Esophagus mucosa (tissue), 1 donor: Measurements from ENCODE around the gene ULK4. TPM values are rescaled to one million over a fixed set of nuclear protein-coding genes. Genes with fewer than 3 reads are reported as not detected.
"Not testable (repeated sequence)": the region's sequence is repeated elsewhere in the genome, so short reads cannot be mapped to it uniquely, and the experiment has no call there.

Experiments used
- ATAC-seq: fragments of 200-7000 bp; cut with Tn5 transposase; one replicate; pipeline ENCODE4 v1.9.1; 2020
- total RNA-seq: library from RNA; stranded (reverse); gene quantifications from one replicate; pipeline ENCODE4 v1.2.4, GENCODE V29; 2023
- donor health status: DM: yes; HTN: yes; CAD: no.

ULK4 gene
- total RNA-seq, 1 donor from 2014 or later: 6.0 TPM

- ATAC-seq: no peak
Measured at GRCh38 chr3:41296556-41296955, 665.3 kb downstream of the ULK4 start.

DNA sequence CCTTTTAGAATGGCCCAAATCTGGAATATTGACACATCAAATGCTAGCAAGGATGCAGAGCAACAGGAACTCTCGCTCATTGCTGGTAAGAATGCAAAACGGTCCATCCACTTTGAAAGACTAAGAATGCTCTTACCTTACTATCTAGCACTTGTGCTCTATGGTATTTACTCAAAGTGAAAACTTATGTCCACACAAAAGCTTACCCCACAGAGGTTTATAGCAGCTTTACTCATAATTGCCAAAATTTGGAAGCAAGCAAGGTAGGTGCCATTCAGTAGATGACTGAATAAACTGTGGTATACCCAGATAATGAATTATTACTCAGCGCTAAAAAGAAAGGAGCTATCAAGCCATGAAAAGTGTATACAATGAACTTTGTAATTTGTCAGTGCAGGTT is 666.2 kb downstream of the ULK4 start:
- ATAC-seq: no peak

DNA sequence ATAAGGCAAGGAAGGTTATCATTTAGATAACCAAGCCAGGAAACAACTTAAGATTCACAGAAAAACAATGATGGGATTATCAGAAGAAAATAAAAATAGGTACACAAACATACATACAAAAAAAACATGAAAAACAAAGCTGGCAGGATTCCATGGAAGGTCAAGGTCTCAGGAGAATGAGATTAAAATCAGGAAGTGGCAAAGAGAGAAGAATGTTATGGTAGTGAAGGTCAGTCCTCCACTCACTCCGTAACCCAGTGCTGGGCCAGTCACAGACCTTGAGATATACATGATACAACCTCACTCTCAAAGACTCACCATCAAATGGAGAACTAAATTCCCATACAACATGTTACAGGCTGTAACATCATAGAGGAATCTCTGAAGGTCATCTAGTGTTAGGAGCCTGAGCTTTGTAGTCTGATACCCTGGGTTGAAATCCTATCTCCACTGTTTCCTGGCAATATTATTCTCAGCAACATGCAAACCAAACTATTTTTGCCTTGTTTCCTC is 668.7 kb downstream of the ULK4 start:
- no peak for ATAC-seq

DNA sequence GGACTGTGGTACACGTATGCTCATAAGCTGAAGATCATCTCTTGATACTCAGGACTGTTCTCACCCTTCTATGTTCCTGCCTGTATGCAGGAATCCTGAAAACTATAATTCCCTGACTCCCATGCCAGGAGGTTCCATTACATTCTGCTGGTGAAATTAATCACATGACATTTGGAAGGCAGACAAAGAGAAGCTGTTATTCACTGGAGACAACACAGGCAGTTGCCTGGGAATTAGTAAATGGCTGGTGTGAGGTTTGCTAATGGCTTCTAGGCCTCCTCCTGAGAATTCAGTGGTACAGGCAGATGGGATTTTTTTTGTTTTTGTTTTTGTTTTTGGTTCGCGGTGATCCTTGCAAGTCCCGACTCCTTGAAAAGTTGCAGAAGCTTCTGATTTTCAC is 671.2 kb downstream of the ULK4 start:
- ATAC-seq: no peak

DNA sequence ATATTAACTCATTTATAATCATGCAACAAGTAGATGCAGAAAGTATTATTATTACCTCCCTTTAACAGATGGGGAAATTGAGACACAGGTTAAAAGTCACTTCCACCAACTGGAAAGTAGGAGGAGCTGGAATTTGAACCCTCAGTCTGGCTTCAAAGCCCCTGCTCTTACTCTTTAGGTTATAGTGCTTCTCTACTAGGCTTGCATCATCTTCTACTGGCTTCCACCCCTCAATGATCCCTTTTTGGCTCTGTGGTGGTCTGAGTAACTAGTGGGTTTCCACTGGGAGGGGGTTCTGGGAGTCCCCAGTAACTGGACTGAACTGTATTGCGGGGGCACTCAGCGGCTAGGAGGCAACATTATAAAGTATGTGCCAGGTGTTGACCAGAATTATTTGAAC is 671.6 kb downstream of the ULK4 start:
- ATAC-seq: no peak

DNA sequence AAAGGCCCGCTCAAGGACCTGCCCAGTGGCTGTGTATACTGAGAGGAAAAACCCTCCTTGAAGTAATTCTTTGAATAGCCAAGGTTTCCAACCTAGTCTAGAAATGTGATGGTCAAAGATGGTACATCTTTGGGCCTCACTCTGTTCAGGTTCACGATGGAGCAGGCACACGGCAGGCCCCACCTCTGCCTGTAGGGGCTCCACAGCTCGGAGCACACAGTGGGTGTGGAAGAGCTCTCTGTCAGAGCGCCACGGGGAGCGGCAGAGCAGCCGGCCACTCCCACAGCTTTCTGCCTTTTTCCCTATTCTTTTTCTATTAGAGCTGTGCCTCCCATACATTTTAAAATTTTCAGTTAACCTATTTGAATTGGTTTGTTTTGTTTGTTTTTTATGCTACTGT is 673.1 kb downstream of the ULK4 start:
- ATAC-seq: no peak

DNA sequence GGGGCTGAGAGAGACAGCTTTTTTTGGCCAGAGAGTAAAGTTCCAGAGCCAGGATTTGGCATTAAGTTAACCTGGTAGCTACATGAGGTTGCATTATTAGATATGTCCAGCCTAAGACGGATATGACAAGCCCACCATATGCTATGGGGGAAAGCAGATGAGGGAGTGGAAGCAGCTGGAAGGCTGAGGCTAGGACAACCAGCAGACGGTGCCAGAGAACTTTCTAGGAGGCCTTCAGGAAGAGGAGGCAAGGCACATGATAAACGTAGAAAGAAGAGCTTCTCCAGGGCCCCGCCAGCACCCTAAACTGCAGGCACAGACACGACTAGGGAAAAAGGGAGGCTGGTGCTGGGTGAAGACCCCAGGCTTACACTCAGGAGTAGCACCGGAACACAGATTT is 675.6 kb downstream of the ULK4 start:
- no peak for ATAC-seq

- not testable (repeated sequence) for ATAC-seq
Measured at GRCh38 chr3:41284934-41285333, 677.0 kb downstream of the ULK4 start.

DNA sequence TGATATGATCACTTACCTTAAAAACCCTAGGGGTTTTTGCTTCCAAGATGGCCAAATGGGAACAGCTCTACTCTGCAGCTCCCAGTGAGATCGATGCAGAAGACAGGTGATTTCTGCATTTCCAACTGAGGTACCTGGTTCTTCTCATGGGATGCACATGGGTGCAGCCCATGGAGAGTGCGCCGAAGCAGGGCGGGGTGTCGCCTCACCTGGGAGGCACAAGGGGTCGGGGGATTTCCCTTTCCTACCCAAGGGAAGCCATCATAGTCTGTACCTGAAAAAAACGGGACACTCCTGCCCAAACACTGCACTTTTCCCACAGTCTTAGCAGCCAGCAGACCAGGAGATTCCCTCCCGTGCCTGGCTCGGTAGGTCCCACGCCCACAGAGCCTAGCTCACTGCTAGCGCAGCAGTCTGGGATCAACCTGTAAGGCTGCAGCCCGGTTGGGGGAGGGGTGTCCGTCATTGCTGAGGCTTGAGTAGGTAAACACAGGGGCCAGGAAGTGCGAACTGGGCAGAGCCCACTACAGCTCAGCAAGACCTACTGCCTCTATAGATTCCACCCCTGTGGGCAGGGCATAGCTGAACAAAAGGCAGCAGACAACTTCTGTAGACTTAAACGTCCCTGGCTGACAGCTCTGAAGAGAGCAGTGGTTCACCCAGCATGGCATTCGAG is 684.0 kb downstream of the ULK4 start:
- ATAC-seq: no peak

- ATAC-seq: no peak
Measured at GRCh38 chr3:41276191-41276590, 685.7 kb downstream of the ULK4 start.

GRCh38 chr3:41274944-41275668 is 686.8 kb downstream of the ULK4 start:
- ATAC-seq: peak; percentile 63

- no peak for ATAC-seq
Measured at GRCh38 chr3:41272667-41273066, 689.2 kb downstream of the ULK4 start.

- peak; percentile 99 for ATAC-seq
Measured at GRCh38 chr3:41267975-41268640, 693.8 kb downstream of the ULK4 start.

- no peak for ATAC-seq
Measured at GRCh38 chr3:41265823-41266273, 696.1 kb downstream of the ULK4 start.

- peak; percentile 73 for ATAC-seq
Measured at GRCh38 chr3:41265011-41265545, 696.8 kb downstream of the ULK4 start.

DNA sequence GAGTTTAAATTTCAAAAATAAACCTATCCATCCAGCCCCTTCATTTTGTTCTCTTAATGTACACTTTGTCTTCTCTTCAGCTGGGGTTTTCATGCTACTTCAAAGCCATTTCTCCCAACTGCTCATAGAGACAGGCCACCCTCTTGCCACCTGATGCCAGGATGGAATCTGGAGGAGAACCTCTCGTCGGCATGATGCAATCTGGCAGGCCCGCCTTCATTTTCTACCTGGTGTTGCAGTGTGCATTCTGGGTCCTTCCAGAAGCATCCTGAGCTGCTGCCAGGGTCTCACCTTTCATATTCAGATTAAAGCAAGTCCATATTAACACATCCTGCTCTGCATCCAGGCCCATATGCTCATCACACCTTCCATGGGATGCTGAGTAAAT is 701.8 kb downstream of the ULK4 start:
- no peak for ATAC-seq

- ATAC-seq: no peak
Measured at GRCh38 chr3:41259449-41260062, 702.3 kb downstream of the ULK4 start.

DNA sequence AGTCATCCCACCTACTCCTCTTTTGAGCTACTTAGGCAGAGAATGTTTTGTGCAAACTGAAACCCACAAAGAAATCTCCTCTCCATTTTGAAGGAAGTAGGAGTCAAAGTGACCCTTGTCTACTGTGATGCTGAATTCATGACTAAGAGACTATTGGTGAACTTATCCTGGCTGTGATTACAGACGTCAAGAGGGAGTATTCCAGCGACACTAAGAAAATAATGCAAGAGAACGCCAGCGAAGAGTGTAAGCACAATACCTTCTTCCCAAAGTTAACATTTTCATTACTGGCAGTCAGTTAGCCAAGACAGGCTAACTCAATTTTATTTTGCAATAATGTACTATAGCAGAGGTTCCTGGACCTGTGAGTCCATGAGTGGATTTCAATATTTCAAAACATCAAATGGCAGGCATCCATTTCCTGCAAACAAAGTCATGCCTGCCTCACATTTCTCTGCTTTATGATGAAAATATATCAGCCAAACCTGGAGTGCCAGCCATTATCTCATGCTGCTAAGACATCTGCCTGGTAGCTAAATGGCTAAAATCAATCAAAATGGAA is 703.6 kb downstream of the ULK4 start:
- ATAC-seq: no peak

DNA sequence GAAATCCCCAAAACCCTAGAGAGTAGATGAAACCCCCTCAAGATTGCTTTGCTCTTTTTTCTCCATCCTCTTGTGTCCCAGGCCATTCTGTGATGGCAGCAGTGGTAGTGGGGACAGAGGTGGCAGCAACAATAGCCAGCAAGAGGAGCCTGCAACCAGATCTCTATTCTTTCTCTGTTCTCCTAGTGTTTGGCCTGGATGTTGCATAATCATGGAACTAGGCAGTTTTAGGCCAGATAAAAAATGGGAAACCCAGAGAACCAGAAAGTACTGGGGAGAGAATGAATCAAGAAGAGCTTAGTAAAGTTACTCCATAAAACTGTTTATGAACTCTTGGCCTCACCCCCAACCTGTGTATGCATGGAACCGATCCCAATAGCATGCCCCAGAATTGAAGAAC is 710.3 kb downstream of the ULK4 start:
- ATAC-seq: no peak

DNA sequence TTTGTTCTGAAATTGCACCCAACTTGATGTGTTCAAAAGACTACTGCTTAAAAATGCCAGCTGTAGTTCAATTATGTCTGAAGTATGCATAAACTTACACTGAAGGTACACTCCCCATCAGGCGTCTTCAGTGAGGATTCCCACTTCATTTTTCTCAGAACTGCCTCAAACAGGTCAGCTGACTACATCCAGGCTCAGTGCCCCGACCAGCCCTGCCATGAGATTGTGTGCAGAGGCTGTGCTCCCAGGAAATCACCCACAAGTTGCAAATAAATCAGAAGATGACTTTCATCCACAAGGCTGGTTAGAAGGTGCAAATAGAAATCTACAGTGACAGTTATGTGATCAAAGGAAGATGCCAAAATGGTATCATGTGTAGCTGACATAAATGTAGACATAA is 711.1 kb downstream of the ULK4 start:
- ATAC-seq: no peak

DNA sequence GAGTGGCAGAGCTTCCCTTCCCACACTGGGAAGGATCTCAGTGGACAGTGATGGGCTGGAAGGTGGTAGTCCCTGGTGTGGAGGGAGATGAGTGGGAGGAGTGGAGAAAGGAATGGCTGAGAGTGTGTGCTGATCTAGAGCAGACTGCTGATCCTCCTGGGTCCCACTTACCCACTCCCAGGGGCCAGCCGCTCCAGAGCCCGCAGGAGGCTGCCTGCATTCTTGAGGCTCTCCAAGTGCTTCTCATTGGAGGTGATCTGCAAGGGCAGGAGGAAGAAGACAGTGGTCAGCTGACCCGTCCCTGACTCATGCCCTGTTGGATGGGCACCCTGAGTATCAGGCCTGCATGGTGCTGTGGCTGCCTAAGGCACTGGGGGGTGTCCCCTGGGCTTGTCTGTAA is 712.6 kb downstream of the ULK4 start:
- no peak for ATAC-seq

DNA sequence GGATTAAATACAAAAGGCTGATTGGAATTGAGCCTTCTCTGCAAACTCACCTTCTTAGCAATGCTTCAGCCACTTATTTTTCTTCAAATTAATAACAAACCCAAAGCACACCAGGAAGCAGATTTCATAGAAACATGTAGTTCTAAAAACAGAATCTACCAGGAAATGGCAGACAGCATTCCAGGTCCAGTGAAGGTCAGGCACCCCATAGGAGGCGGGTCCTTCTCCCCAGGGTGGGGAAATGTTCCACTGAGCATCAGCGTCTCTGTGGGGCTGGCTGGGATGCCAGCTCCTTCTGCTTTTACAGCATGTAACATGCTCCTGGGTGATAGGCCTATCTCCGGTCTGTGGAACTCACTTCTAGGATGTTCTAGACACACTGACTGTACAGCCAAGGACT is 713.4 kb downstream of the ULK4 start:
- ATAC-seq: no peak
